Measurements from ENCODE around the gene SRSF12.

Gene SRSF12

DNA sequence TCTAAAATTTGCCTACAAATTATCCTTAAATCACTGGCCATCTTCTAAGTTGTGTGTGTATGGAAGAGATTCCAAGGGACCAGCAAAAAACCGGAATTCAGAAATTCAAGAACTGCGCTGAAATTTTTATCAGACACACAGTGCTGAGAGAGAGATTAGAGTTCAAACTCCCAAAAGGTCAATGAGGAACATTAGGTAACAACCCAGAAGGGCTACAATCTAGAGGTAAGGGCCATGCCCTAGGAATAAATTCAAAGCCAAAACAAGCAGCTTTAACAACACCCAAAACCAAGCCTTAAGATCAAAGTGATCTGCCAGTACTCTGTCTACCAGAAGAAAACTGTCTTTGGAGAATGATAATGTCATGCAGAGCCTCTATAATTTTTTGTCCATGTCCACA, 17.8 kb downstream of the SRSF12 start:
- TF ChIP-seq, protein P1, sequence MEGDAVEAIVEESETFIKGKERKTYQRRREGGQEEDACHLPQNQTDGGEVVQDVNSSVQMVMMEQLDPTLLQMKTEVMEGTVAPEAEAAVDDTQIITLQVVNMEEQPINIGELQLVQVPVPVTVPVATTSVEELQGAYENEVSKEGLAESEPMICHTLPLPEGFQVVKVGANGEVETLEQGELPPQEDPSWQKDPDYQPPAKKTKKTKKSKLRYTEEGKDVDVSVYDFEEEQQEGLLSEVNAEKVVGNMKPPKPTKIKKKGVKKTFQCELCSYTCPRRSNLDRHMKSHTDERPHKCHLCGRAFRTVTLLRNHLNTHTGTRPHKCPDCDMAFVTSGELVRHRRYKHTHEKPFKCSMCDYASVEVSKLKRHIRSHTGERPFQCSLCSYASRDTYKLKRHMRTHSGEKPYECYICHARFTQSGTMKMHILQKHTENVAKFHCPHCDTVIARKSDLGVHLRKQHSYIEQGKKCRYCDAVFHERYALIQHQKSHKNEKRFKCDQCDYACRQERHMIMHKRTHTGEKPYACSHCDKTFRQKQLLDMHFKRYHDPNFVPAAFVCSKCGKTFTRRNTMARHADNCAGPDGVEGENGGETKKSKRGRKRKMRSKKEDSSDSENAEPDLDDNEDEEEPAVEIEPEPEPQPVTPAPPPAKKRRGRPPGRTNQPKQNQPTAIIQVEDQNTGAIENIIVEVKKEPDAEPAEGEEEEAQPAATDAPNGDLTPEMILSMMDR (IDR thresholded peaks at IDR 0.05; ENCODE audit: control insufficient read depth, extremely low read depth, insufficient read depth), result no peak
- DNase-seq (ENCODE audit: low read depth), result no peak
- H3K4me3 ChIP-seq (ENCODE audit: low read depth, low read length), result no peak overlapping the region

DNA sequence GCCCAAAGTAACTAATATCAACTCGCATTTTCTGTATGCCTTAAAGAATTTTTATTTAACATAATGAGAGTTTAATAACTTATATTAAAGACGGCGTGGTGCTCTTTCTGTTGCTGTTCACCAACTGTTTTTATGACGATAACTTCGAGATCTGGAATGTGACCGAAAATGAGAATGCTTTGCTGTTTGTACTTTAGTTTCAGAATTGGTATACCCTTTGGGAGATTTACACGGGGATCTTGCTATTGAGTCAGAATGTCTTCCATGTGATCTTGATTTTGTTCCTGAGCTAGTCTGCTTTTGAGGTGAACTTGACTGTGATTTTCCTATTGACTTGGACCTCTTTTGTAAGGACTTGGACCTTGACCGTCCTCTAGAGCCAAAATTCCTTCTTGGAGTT, 19.4 kb downstream of the SRSF12 start:
- TF ChIP-seq, protein P1 (IDR thresholded peaks at IDR 0.05; ENCODE audit: control insufficient read depth, extremely low read depth, insufficient read depth), result no peak
- no peak for DNase-seq (ENCODE audit: low read depth)
- H3K4me3 ChIP-seq (ENCODE audit: low read depth, low read length), result no peak overlapping the region

DNA sequence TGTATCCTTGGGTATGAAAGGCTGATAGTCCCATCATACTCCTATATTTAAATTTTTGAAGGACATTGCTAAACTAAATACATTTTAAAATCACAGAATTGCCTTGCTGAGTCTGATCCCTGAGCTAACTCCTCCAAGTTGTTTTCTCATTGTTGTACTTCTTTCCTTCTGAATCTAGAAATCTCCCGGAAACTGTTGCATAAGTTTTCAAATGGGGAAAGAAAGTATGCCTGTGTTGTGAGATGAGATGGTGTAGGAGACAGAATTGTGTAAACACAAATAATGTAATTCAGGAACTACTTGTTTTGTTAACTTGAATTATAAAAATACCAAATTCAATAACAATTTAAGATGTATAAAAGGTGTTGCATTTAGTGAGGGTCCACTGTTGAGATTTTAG, 30.0 kb downstream of the SRSF12 start:
- TF ChIP-seq, protein P1 (IDR thresholded peaks at IDR 0.05; ENCODE audit: control insufficient read depth, extremely low read depth, insufficient read depth), result no peak
- H3K4me3 ChIP-seq (ENCODE audit: low read depth, low read length), result no peak overlapping the region
- no peak for DNase-seq (ENCODE audit: low read depth)

DNA sequence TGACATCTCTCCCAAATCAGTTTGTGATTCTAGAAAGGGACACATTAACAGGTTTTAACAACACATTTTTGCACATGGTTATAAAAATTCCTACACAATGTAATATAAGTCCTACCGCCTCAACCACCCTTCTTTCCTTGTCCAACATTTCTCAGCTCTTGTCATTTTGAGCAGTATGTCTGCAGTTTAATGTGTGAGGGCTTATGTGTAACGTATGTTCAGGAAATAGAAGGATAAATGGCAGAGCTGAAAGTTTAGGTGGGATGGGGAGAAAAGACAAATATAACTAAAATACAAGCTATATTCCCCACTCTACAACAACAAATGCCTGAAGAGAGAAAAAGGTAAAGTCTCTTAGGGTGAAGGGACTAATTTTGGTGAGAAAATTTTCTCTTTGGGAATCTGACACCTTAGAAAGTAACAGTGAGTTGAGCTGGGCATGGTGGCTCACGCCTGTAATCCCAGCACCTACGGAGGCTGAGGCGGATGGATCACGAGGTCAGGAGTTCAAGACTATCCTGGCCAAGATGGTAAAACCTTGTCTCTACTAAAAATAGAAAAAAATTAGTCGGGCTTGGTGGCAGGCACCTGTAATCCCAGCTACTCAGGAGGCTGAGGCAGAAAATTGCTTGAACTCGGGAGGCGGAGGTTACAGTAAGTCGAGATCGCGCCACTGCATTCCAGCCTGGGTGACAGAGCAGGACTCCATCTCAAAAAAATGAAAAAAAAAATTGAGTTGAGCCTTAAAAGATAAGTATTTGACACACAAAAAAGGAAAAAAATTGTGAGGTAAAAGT, 32.3 kb downstream of the SRSF12 start:
- no peak for DNase-seq (ENCODE audit: low read depth)
- TF ChIP-seq, protein P1 (IDR thresholded peaks at IDR 0.05; ENCODE audit: control insufficient read depth, extremely low read depth, insufficient read depth), result no peak
- H3K4me3 ChIP-seq (ENCODE audit: low read depth, low read length), result no peak overlapping the region

DNA sequence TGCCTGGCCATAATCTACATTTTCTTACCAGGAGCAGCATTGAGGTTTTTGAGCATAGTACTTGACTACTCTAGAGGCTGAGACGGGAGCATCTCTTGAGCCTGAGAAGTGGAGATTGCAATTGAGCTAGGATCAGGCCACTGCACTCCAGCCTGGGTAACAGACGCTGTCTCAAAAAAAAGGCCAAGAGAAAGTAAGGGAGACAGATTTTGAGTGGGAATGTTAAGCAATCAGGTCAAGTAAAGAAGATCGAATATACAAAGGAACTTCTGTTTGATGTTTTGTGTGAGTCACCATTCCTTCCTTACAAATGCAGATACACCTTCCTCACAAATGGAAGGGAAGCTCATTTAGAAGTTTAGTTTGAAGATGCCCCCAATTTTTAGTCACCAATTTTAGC, 32.9 kb downstream of the SRSF12 start:
- TF ChIP-seq, protein P1 (IDR thresholded peaks at IDR 0.05; ENCODE audit: control insufficient read depth, extremely low read depth, insufficient read depth), result no peak
- no peak overlapping the region for H3K4me3 ChIP-seq (ENCODE audit: low read depth, low read length)
- no peak for DNase-seq (ENCODE audit: low read depth)

DNA sequence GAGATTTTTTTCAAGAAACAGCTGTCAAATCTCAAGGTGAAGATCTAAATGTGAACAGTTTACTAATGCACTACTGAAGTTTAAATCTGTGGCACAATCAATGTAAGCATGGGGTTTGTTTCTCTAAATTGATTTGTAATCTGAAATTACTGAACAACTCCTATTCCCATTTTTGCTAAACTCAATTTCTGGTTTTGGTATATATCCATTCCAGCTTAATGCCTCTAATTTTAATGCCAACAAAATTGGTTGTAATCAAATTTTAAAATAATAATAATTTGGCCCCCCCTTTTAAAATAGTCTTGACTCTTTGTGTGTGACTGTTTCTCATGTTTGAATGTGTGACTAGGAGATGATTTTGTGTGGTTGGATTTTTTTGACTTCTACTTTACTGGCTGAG, 33.3 kb downstream of the SRSF12 start:
- TF ChIP-seq, protein P1 (IDR thresholded peaks at IDR 0.05; ENCODE audit: control insufficient read depth, extremely low read depth, insufficient read depth), result no peak
- no peak for DNase-seq (ENCODE audit: low read depth)
- no peak overlapping the region for H3K4me3 ChIP-seq (ENCODE audit: low read depth, low read length)

DNA sequence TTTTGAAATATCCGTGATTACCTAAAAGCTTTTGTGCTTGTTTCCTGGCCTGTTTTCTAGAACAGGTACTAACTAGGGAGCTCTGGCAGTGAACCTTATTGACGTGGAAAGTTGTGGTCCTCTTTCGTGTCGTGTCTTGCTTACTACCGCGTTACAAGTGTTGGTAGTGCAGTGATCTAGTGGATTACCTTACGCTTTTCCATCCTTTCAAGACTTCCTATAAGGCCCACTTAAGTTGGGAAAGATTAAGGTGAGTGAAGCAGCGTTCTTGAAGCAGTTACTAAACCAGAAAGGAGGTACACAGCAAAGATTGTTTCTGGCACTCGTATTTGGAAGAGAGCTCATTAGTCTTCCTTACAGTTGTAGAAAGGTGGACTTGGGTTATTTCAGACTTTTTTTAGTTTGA, 35.4 kb downstream of the SRSF12 start:
- H3K4me3 ChIP-seq (ENCODE audit: low read depth, low read length), result peak overlapping the region; percentile 80
- DNase-seq (ENCODE audit: low read depth), result no peak
- TF ChIP-seq, protein P1 (IDR thresholded peaks at IDR 0.05; ENCODE audit: control insufficient read depth, extremely low read depth, insufficient read depth), result no peak
